SJCRH30 (cell line): ENCODE measurements around the gene RBMS3. TPM values are rescaled to one million over a fixed set of nuclear protein-coding genes. Genes with fewer than 3 reads are reported as not detected.

ENCODE experiments used
- DNase-seq, 2 experiments: peaks; one replicate each; pipeline ENCODE4 v3.0.0-alpha.2; 2015 to 2020
- H3K27ac ChIP-seq: fragments of 250-450 bp; sonication (Bioruptor Pico); 2 replicates; pipeline ENCODE4 v1.5.1; 2020; ENCODE audit warnings: mild to moderate bottlenecking, moderate library complexity
- H3K27me3 ChIP-seq: fragments of 250-450 bp; sonication (Bioruptor Pico); 2 replicates; pipeline ENCODE4 v1.5.1; 2020; ENCODE audit warnings: mild to moderate bottlenecking, moderate library complexity
- H3K36me3 ChIP-seq: fragments of 250-450 bp; sonication (Bioruptor Pico); 2 replicates; pipeline ENCODE4 v1.5.1; 2020; ENCODE audit warnings: mild to moderate bottlenecking, moderate library complexity
- H3K4me1 ChIP-seq: fragments of 250-450 bp; sonication (Bioruptor Pico); 2 replicates; pipeline ENCODE4 v1.5.1; 2020; ENCODE audit warnings: mild to moderate bottlenecking, moderate library complexity
- H3K4me3 ChIP-seq: fragments of 250-450 bp; sonication (Bioruptor Pico); 2 replicates; pipeline ENCODE4 v1.5.1; 2020; ENCODE audit warnings: mild to moderate bottlenecking, moderate library complexity
- H3K9me3 ChIP-seq: fragments of 250-450 bp; sonication (Bioruptor Pico); replicated peaks from 2 replicates; pipeline ENCODE4 v1.5.1; 2020; ENCODE audit warnings: mild to moderate bottlenecking, moderate library complexity
- total RNA-seq: library from RNA; depleted of rRNA; stranded (reverse); fragments of >200 nt; shearing (Covaris generic); gene quantifications from 2 replicates; pipeline ENCODE4 v1.2.3, GENCODE V29; 2014

RBMS3 gene
- total RNA-seq, 1 experiment from 2014 or later = 9.5 TPM

- Histone ChIP-seq H3K4me3 (no peak overlapping the region), H3K4me1 (peaks cover 13% of the 10 kb centered on the region), H3K27me3 (no peaks in the 10 kb centered on the region), H3K9me3 (no peaks in the 10 kb centered on the region), H3K36me3 (no peaks in the 10 kb centered on the region), H3K27ac (no peak overlapping the region)
- DNase-seq = no peak
Observed at GRCh38 chr3:29332195-29332637, 51.3 kb downstream of the RBMS3 start.

- H3K4me1 ChIP-seq = peaks cover 13% of the 10 kb centered on the region
- H3K36me3 ChIP-seq = no peaks in the 10 kb centered on the region
- H3K4me3 ChIP-seq = no peak overlapping the region
- no peaks in the 10 kb centered on the region for H3K27me3 ChIP-seq
- DNase-seq = no peak
- H3K27ac ChIP-seq = no peak overlapping the region
- H3K9me3 ChIP-seq = no peaks in the 10 kb centered on the region
Observed at GRCh38 chr3:29333576-29333975, 52.7 kb downstream of the RBMS3 start.

GRCh38 chr3:29334706-29335105 lies 53.8 kb downstream of the RBMS3 start:
- no peaks in the 10 kb centered on the region for H3K27me3 ChIP-seq
- H3K9me3 ChIP-seq = no peaks in the 10 kb centered on the region
- H3K27ac ChIP-seq = peak overlapping the region; percentile 75
- H3K4me3 ChIP-seq = peak overlapping the region; percentile 45
- no peaks in the 10 kb centered on the region for H3K36me3 ChIP-seq
- peak in 1 of 2 experiments; percentile 8 for DNase-seq
- peaks cover 18% of the 10 kb centered on the region for H3K4me1 ChIP-seq

- Histone ChIP-seq H3K36me3 (no peaks in the 10 kb centered on the region), H3K4me1 (peaks cover 18% of the 10 kb centered on the region), H3K4me3 (peak overlapping the region; percentile 45), H3K9me3 (no peaks in the 10 kb centered on the region), H3K27me3 (no peaks in the 10 kb centered on the region), H3K27ac (peak overlapping the region; percentile 75)
- DNase-seq = peak; percentile 81 to 89
Observed at GRCh38 chr3:29335438-29335837, 54.6 kb downstream of the RBMS3 start.

- no peaks in the 10 kb centered on the region for H3K36me3 ChIP-seq
- H3K27me3 ChIP-seq = no peaks in the 10 kb centered on the region
- peak overlapping the region; percentile 45 for H3K4me3 ChIP-seq
- H3K4me1 ChIP-seq = peaks cover 18% of the 10 kb centered on the region
- H3K9me3 ChIP-seq = no peaks in the 10 kb centered on the region
- DNase-seq = peak in 1 of 2 experiments; percentile 6
- peak overlapping the region; percentile 75 for H3K27ac ChIP-seq
Observed at GRCh38 chr3:29335943-29336342, 55.1 kb downstream of the RBMS3 start.

GRCh38 chr3:29337565-29337964 lies 56.7 kb downstream of the RBMS3 start:
- Histone ChIP-seq H3K4me1 (peaks cover 18% of the 10 kb centered on the region), H3K27ac (no peak overlapping the region), H3K36me3 (no peaks in the 10 kb centered on the region), H3K27me3 (no peaks in the 10 kb centered on the region), H3K9me3 (no peaks in the 10 kb centered on the region), H3K4me3 (no peak overlapping the region)
- DNase-seq = no peak

GRCh38 chr3:29338377-29338776 lies 57.5 kb downstream of the RBMS3 start:
- no peaks in the 10 kb centered on the region for H3K36me3 ChIP-seq
- DNase-seq = no peak
- no peaks in the 10 kb centered on the region for H3K27me3 ChIP-seq
- H3K4me1 ChIP-seq = peaks cover 18% of the 10 kb centered on the region
- no peak overlapping the region for H3K4me3 ChIP-seq
- H3K27ac ChIP-seq = no peak overlapping the region
- H3K9me3 ChIP-seq = no peaks in the 10 kb centered on the region

GRCh38 chr3:29339016-29339833 lies 58.4 kb downstream of the RBMS3 start:
- Histone ChIP-seq H3K36me3 (no peaks in the 10 kb centered on the region), H3K9me3 (no peaks in the 10 kb centered on the region), H3K4me1 (peaks cover 13% of the 10 kb centered on the region), H3K27me3 (no peaks in the 10 kb centered on the region), H3K4me3 (peak overlapping the region; percentile 16; the same call in 1 of the 2 replicates), H3K27ac (peak overlapping the region; percentile 40)
- peak; percentile 3 to 20 for DNase-seq

- Histone ChIP-seq H3K27ac (no peak overlapping the region), H3K4me1 (peaks cover under 1% of the 10 kb centered on the region), H3K9me3 (no peaks in the 10 kb centered on the region), H3K36me3 (no peaks in the 10 kb centered on the region), H3K27me3 (no peaks in the 10 kb centered on the region), H3K4me3 (no peak overlapping the region)
- DNase-seq = no peak
Observed at GRCh38 chr3:29344154-29344553, 63.3 kb downstream of the RBMS3 start.

GRCh38 chr3:29344935-29345334 lies 64.1 kb downstream of the RBMS3 start:
- Histone ChIP-seq H3K36me3 (no peaks in the 10 kb centered on the region), H3K4me3 (no peak overlapping the region), H3K9me3 (no peaks in the 10 kb centered on the region), H3K4me1 (no peaks in the 10 kb centered on the region), H3K27ac (no peak overlapping the region), H3K27me3 (no peaks in the 10 kb centered on the region)
- no peak for DNase-seq

GRCh38 chr3:29345516-29346300 lies 64.8 kb downstream of the RBMS3 start:
- Histone ChIP-seq H3K9me3 (no peaks in the 10 kb centered on the region), H3K4me1 (no peaks in the 10 kb centered on the region), H3K27ac (no peak overlapping the region), H3K27me3 (no peaks in the 10 kb centered on the region), H3K36me3 (no peaks in the 10 kb centered on the region), H3K4me3 (no peak overlapping the region)
- DNase-seq = no peak

GRCh38 chr3:29346828-29347227 lies 66.0 kb downstream of the RBMS3 start:
- Histone ChIP-seq H3K27ac (no peak overlapping the region), H3K27me3 (no peaks in the 10 kb centered on the region), H3K4me1 (no peaks in the 10 kb centered on the region), H3K9me3 (no peaks in the 10 kb centered on the region), H3K4me3 (no peak overlapping the region), H3K36me3 (no peaks in the 10 kb centered on the region)
- no peak for DNase-seq

GRCh38 chr3:29347412-29347811 lies 66.5 kb downstream of the RBMS3 start:
- no peak for DNase-seq
- H3K36me3 ChIP-seq = no peaks in the 10 kb centered on the region
- no peak overlapping the region for H3K4me3 ChIP-seq
- H3K27ac ChIP-seq = no peak overlapping the region
- no peaks in the 10 kb centered on the region for H3K9me3 ChIP-seq
- H3K27me3 ChIP-seq = no peaks in the 10 kb centered on the region
- no peaks in the 10 kb centered on the region for H3K4me1 ChIP-seq

GRCh38 chr3:29348316-29348715 lies 67.4 kb downstream of the RBMS3 start:
- no peak for DNase-seq
- no peak overlapping the region for H3K4me3 ChIP-seq
- H3K9me3 ChIP-seq = no peaks in the 10 kb centered on the region
- no peaks in the 10 kb centered on the region for H3K36me3 ChIP-seq
- H3K4me1 ChIP-seq = no peaks in the 10 kb centered on the region
- no peak overlapping the region for H3K27ac ChIP-seq
- no peaks in the 10 kb centered on the region for H3K27me3 ChIP-seq

GRCh38 chr3:29349049-29349448 lies 68.2 kb downstream of the RBMS3 start:
- no peak overlapping the region for H3K27ac ChIP-seq
- no peaks in the 10 kb centered on the region for H3K27me3 ChIP-seq
- H3K9me3 ChIP-seq = no peaks in the 10 kb centered on the region
- H3K4me3 ChIP-seq = no peak overlapping the region
- H3K36me3 ChIP-seq = no peaks in the 10 kb centered on the region
- DNase-seq = no peak
- no peaks in the 10 kb centered on the region for H3K4me1 ChIP-seq
